K562 (cell line): ENCODE measurements around the gene RASSF7. TPM values are rescaled to one million over a fixed set of nuclear protein-coding genes. Genes with fewer than 3 reads are reported as not detected.
A peak's percentile ranks its signal among the peaks of the same experiment; 100 is the strongest.

ENCODE experiments used
- BRD4 ChIP-seq: fragments of 200-600 bp; sonication (generic); IDR thresholded peaks from 2 replicates; pipeline ENCODE4 v1.6.1; 2017; ENCODE audit warnings: inconsistent platforms
- CEBPG ChIP-seq, 3 experiments: fragments of 200-800 bp in 1 of 3; sonication (Bioruptor generic) in 1 of 3; sonication (generic) in 1 of 3; formaldehyde crosslinking in 1 of 3; IDR thresholded peaks in 2 of 3; conservative IDR thresholded peaks in 1 of 3; 2 replicates each; pipeline versions ENCODE4 v1.6.1 to v1.8.0; 2016 to 2022; ENCODE audit warnings: missing compliant biosample characterization in 2 of 3, missing genetic modification characterization in 2 of 3, mild to moderate bottlenecking in 1 of 3, missing genetic modification reagents in 1 of 3
- E2F1 ChIP-seq: sonication (generic); formaldehyde crosslinking; IDR thresholded peaks from 2 replicates; pipeline ENCODE4 v1.8.1; 2023; ENCODE audit warnings: mild to moderate bottlenecking, missing genetic modification reagents, moderate library complexity
- E2F8 ChIP-seq: fragments of 450-650 bp; IDR thresholded peaks from 2 replicates; pipeline ENCODE4 v1.7.1; 2018; ENCODE audit warnings: mild to moderate bottlenecking, low read depth; ENCODE audit not compliant: partially characterized antibody
- ERF ChIP-seq: fragments of 450-650 bp; formaldehyde crosslinking; IDR thresholded peaks from 2 replicates; pipeline ENCODE4 v1.4.0; 2020; ENCODE audit warnings: mild to moderate bottlenecking, mixed read lengths
- KAT7 ChIP-seq: sonication (generic); formaldehyde crosslinking; IDR thresholded peaks from 2 replicates; pipeline ENCODE4 v1.8.0; 2022; ENCODE audit warnings: missing genetic modification reagents, mild to moderate bottlenecking, borderline replicate concordance
- POU5F1 ChIP-seq: fragments of 150-350 bp; IDR thresholded peaks from 2 replicates; pipeline ENCODE4 v1.6.1; 2014; ENCODE audit warnings: borderline replicate concordance, low read length, low read depth, mild to moderate bottlenecking; ENCODE audit not compliant: partially characterized antibody
- RBM22 ChIP-seq: fragments of 200-400 bp; formaldehyde crosslinking; IDR thresholded peaks from 2 replicates; pipeline ENCODE4 v1.6.1; 2018; ENCODE audit warnings: low read length, low read depth; ENCODE audit not compliant: poor library complexity, severe bottlenecking
- SETDB1 ChIP-seq: IDR thresholded peaks from one replicate; pipeline ENCODE4 v1.6.1; 2012; ENCODE audit warnings: low read length, control low read depth, inconsistent platforms
- TAF7 ChIP-seq: fragments of 450-650 bp; IDR thresholded peaks from 2 replicates; pipeline ENCODE4 v1.6.1; 2016; ENCODE audit warnings: missing genetic modification characterization, missing compliant biosample characterization
- TEAD1 ChIP-seq, 2 experiments: fragments of 450-650 bp in 1 of 2; sonication (generic) in 1 of 2; formaldehyde crosslinking; IDR thresholded peaks; 2 replicates each; pipeline versions ENCODE4 v1.4.0 to v1.8.0; 2020 to 2022; ENCODE audit warnings: mild to moderate bottlenecking in 2 of 2, missing genetic modification reagents in 1 of 2
- ZC3H8 ChIP-seq: fragments of 450-650 bp; IDR thresholded peaks from 2 replicates; pipeline ENCODE4 v1.6.1; 2017
- ZEB2 ChIP-seq: fragments of 450-650 bp; IDR thresholded peaks from 2 replicates; pipeline ENCODE4 v1.6.1; 2016
- polyA plus RNA-seq, 8 experiments: library from polyadenylated mRNA; depleted of rRNA in 4 of 8; stranded (reverse) in 5 of 8; unstranded in 3 of 8; fragments of >200 nt; fragmentation: Nextera tagmentation in 2 of 8; fragmentation: Illumina TruSeq in 1 of 8; extraction: Ambion mirVana in 2 of 8; extraction: Trizol in 1 of 8; gene quantifications; 2 replicates each; pipeline versions ENCODE4 v1.2.1 to v1.2.3, GENCODE V29; 2011 to 2014; ENCODE audit warnings: inconsistent platforms in 1 of 8, missing spikeins in 1 of 8
- total RNA-seq, 7 experiments: library from RNA; depleted of rRNA in 6 of 7; stranded (reverse); fragments of >200 nt in 6 of 7; fragmentation: Illumina TruSeq in 2 of 7; extraction: Trizol in 2 of 7; gene quantifications; 2 replicates each; pipeline versions ENCODE4 v1.2.1 to v1.2.3, GENCODE V29; 2011 to 2021; ENCODE audit warnings: low replicate concordance in 1 of 7
- TF ChIP-seq, protein P1 (sequence below): fragments of 200-800 bp; sonication (Bioruptor generic); IDR thresholded peaks from 2 replicates; pipeline ENCODE4 v1.6.1; 2016; ENCODE audit warnings: missing genetic modification characterization, missing compliant biosample characterization

Gene RASSF7
- total and polyA plus RNA-seq, 9 of the 15 experiments (the other 6 are each of a cell fraction or from before 2014, with no cell fraction given), result 0.41 to 45.2 (median 18.6) TPM

GRCh38 chr11:575996-576768, 15.4 kb downstream of the RASSF7 start, which contains the start of gene PHRF1 (continued):
- TF ChIP-seq E2F8 (peak; percentile 94), ZEB2 (no peak), TEAD1 (CRISPR knock-in tag; IDR thresholded peaks at IDR 0.05) (peak in 1 of 2 experiments; percentile 40; a peak in 1 of 4 replicates), ZC3H8 (no peak), POU5F1 (peak; percentile 44), CEBPG (CRISPR knock-in tag; IDR thresholded peaks at IDR 0.05) (no peak), CEBPG (tag; conservative IDR thresholded peaks at IDR 0.05 in 1 of 2, IDR thresholded peaks at IDR 0.05 in 1 of 2) (no peak), SETDB1 (no peak), RBM22 (no peak), TAF7 (peak; percentile 99), ERF (CRISPR knock-in tag) (peak; percentile 70; the same call in 1 of the 2 replicates), BRD4 (no peak), KAT7 (CRISPR knock-in tag) (0 out of 2 replicates have a peak, but pooled peaks have one; percentile 23), E2F1 (CRISPR knock-in tag) (peak; percentile 91)
- TF ChIP-seq, protein P1, sequence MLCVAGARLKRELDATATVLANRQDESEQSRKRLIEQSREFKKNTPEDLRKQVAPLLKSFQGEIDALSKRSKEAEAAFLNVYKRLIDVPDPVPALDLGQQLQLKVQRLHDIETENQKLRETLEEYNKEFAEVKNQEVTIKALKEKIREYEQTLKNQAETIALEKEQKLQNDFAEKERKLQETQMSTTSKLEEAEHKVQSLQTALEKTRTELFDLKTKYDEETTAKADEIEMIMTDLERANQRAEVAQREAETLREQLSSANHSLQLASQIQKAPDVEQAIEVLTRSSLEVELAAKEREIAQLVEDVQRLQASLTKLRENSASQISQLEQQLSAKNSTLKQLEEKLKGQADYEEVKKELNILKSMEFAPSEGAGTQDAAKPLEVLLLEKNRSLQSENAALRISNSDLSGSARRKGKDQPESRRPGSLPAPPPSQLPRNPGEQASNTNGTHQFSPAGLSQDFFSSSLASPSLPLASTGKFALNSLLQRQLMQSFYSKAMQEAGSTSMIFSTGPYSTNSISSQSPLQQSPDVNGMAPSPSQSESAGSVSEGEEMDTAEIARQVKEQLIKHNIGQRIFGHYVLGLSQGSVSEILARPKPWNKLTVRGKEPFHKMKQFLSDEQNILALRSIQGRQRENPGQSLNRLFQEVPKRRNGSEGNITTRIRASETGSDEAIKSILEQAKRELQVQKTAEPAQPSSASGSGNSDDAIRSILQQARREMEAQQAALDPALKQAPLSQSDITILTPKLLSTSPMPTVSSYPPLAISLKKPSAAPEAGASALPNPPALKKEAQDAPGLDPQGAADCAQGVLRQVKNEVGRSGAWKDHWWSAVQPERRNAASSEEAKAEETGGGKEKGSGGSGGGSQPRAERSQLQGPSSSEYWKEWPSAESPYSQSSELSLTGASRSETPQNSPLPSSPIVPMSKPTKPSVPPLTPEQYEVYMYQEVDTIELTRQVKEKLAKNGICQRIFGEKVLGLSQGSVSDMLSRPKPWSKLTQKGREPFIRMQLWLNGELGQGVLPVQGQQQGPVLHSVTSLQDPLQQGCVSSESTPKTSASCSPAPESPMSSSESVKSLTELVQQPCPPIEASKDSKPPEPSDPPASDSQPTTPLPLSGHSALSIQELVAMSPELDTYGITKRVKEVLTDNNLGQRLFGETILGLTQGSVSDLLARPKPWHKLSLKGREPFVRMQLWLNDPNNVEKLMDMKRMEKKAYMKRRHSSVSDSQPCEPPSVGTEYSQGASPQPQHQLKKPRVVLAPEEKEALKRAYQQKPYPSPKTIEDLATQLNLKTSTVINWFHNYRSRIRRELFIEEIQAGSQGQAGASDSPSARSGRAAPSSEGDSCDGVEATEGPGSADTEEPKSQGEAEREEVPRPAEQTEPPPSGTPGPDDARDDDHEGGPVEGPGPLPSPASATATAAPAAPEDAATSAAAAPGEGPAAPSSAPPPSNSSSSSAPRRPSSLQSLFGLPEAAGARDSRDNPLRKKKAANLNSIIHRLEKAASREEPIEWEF (CRISPR knock-in tag), result no peak
- TF ChIP-seq, all 486 proteins: peak for 120
